VCaP (cell line): ENCODE results near the gene MAP6.

Experiments used
- H3K27ac ChIP-seq: fragments of 450-650 bp; 2 replicates; pipeline ENCODE4 v1.5.1; 2017
- TF ChIP-seq, protein P1 (sequence below): fragments of 450-650 bp; conservative IDR thresholded peaks from 2 replicates; pipeline ENCODE4 v1.5.1; 2017; ENCODE audit warnings: mild to moderate bottlenecking, moderate library complexity

MAP6 gene

DNA sequence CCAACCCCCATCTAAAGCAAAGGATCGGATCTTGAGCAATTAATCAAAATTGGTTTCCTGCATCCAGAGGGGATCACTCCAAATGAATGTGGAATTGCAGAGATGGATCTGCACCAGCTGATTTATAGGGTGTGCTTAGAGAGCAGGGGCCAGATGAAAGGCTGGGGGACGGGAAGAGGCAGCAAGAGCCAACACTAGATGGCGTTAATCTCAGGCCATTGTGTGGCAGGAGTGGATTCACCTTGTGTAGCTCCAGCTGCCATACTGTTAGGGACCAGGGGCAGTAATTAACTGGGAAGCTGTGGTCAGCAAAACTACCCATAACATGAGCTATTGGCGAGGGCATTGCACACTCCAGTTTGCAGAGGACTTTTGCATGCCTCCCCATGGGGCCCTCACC lies 71.2 kb downstream of the MAP6 start:
- TF ChIP-seq, protein P1, sequence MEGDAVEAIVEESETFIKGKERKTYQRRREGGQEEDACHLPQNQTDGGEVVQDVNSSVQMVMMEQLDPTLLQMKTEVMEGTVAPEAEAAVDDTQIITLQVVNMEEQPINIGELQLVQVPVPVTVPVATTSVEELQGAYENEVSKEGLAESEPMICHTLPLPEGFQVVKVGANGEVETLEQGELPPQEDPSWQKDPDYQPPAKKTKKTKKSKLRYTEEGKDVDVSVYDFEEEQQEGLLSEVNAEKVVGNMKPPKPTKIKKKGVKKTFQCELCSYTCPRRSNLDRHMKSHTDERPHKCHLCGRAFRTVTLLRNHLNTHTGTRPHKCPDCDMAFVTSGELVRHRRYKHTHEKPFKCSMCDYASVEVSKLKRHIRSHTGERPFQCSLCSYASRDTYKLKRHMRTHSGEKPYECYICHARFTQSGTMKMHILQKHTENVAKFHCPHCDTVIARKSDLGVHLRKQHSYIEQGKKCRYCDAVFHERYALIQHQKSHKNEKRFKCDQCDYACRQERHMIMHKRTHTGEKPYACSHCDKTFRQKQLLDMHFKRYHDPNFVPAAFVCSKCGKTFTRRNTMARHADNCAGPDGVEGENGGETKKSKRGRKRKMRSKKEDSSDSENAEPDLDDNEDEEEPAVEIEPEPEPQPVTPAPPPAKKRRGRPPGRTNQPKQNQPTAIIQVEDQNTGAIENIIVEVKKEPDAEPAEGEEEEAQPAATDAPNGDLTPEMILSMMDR = peak; percentile 82
- no peak overlapping the region for H3K27ac ChIP-seq

DNA sequence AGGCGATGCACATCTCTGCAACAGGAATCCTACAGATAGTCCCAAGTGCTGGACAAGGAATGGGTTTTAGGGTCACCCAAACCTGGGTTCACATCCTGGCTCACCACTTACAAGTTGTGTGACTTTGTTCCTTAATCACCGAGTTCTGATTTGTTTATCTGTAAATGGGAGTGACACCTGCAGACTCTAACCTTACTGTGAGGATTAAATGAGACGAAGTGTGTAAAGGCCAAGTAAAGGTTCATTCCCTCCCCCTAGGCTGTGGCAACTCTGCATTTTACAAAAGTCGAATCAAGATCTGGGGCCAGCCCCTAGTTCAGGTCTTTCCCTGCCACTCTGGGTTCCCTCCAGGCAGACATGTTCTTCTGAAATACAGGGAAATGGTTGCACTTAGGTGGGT lies 71.9 kb downstream of the MAP6 start:
- no peak overlapping the region for H3K27ac ChIP-seq
- TF ChIP-seq, protein P1 = no peak

DNA sequence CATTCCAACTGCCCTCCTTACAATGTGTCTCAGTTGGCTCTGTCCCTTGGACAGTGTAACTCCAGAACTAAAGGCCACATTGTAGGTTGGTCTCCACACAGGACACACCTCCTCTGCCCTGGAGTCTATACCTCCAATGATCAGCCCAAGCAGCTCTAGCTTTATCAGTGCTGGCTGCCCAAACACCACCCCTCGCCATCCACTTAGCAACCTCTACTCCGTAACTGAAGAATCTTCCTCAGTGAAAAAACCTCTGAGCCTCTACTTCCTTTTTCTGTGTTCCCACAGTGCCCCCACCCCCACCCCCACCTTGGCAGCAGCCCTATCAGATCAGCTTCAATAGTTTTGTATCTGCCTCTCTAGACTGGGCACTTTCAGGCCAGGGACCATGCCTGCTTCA lies 73.4 kb downstream of the MAP6 start:
- TF ChIP-seq, protein P1 = no peak

DNA sequence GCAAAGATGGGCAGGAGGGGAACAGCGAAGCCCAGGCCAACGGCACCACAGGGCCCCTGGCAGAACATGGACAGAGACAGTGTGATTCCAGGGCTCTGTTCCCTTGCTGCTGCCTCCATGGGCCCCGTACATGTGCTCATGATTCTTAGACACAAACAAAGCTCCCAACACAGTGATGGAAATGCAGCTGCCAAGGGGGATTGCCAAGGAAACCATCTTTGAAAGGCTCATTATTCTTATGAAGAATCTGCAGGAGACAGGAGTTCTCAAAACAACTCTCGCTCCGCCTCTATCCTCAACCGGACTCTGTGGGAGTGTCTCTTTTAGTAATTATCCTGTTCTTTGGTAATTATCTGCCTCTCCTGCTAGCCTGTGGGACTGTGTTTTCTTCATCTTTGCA lies 74.6 kb downstream of the MAP6 start:
- no peak overlapping the region for H3K27ac ChIP-seq
- TF ChIP-seq, protein P1 = no peak

More for the DNA sequence above, 73.4 kb downstream of the MAP6 start:
- no peak overlapping the region for H3K27ac ChIP-seq

DNA sequence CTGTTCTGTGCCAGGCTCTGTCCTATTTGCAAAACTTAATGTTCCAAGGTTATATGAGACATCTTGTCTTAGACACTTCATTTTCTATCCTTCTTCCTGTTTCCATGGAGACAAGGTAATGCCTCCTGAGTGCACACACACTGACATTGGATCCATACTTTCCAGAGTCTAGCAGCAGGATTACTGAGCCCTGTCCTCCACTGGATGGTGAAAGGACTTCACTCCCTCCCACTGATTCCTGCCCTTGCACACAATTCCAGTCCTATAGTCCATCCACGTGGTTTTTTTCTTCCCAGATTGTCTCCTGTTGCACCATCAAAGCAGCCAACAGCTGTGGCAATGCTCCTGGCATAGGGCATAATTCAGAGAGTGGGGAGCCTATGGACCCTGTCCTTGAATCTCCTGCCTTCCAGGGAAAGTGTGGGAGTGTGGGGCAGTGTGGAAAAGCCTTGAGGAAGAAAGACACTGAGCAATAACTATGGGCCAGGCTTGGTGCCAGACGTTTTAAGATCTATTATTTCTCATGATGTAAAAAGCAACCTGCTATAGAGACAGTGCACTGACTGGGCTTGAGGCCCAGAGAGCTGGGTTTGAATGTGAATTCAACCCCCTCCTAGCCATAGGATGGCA lies 75.4 kb downstream of the MAP6 start:
- no peak overlapping the region; the same call in 1 of the 2 replicates for H3K27ac ChIP-seq
- TF ChIP-seq, protein P1 = no peak

DNA sequence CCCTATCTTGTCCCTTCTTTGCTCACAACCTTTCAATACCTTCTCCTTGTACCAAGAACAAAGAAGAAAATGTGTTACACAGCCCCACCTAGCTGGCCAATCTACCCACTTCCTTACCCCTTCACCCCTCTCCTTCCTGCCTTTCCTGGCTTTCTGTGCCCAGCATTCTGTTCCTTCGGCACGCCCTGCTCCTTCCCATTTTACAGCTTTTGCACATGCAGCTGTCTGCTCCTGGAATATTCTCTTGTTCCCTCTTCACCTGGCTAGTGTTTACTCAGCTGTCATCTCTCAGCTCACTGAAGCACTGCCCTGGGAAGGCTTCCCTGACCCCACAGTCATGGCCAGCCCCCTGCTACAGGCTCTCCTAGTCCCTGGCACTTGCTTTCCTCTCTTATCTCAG lies 76.1 kb downstream of the MAP6 start:
- TF ChIP-seq, protein P1 = no peak
- no peak overlapping the region; the same call in 1 of the 2 replicates for H3K27ac ChIP-seq

DNA sequence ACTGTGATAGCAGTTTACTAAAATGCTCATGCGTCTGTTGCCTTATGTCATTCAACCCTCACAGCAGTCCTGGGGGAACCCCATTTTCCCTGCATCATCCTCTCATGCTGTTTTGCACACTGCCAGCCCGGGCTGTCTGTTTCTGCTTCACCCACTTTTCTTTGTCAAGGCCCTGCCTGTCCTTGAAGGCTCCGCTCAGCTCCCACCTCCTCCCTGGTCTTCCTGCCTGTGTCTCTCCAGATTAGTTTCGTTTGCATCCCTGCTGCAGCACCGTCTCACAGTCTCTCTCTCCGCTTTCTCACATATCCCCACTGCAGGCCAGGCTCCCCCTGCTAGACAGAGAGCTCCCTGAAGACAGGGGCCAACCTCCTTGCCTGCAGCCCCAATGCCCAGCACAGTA lies 76.9 kb downstream of the MAP6 start:
- TF ChIP-seq, protein P1 = no peak
- no peak overlapping the region for H3K27ac ChIP-seq
